ENCODE data around the gene APPL1.

- TF ChIP-seq, protein P1, sequence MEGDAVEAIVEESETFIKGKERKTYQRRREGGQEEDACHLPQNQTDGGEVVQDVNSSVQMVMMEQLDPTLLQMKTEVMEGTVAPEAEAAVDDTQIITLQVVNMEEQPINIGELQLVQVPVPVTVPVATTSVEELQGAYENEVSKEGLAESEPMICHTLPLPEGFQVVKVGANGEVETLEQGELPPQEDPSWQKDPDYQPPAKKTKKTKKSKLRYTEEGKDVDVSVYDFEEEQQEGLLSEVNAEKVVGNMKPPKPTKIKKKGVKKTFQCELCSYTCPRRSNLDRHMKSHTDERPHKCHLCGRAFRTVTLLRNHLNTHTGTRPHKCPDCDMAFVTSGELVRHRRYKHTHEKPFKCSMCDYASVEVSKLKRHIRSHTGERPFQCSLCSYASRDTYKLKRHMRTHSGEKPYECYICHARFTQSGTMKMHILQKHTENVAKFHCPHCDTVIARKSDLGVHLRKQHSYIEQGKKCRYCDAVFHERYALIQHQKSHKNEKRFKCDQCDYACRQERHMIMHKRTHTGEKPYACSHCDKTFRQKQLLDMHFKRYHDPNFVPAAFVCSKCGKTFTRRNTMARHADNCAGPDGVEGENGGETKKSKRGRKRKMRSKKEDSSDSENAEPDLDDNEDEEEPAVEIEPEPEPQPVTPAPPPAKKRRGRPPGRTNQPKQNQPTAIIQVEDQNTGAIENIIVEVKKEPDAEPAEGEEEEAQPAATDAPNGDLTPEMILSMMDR (IDR thresholded peaks at IDR 0.05), result no peak
- TF ChIP-seq POLR2A (IDR thresholded peaks at IDR 0.05), result no peak
- no peak for TF ChIP-seq EP300 (IDR thresholded peaks at IDR 0.05)
Measured at GRCh38 chr3:57281715-57282114, 54.2 kb downstream of the APPL1 start.

All from ovary (tissue), 3 donors.